ENCODE measurements around the gene ZNF780B. TPM values are rescaled to one million over a fixed set of nuclear protein-coding genes. Genes with fewer than 3 reads are reported as not detected.
A peak's percentile ranks its signal among the peaks of the same experiment; 100 is the strongest.

ZNF780B gene
- total and polyA plus RNA-seq, 7 experiments from 2014 or later = 12.0 to 85.2 (median 23.9) TPM

- DNase-seq (no peak), ATAC-seq (no peak)
- no peak overlapping the region for H3K4me3 Mint-ChIP-seq
- H3K27ac Mint-ChIP-seq = no peak overlapping the region
- no peaks in the 10 kb centered on the region for H3K4me1 ChIP-seq (ENCODE audit: control insufficient read depth in 2 of 2, insufficient read depth in 2 of 2, low read length in 2 of 2)
- POLR2A ChIA-PET = no interaction called here
- peaks cover 13 to 54% (median 40%) of the 10 kb centered on the region in 11 donors for H3K9me3 Mint-ChIP-seq
- peaks cover 0 to 8% (median 4%) of the 10 kb centered on the region in 7 donors for H3K4me1 Mint-ChIP-seq
- H3K27me3 ChIP-seq (ENCODE audit: control insufficient read depth in 2 of 2, insufficient read depth in 2 of 2, low read length in 2 of 2) = no peaks in the 10 kb centered on the region
- peaks cover 59 to 82% (median 79%) of the 10 kb centered on the region in 5 donors for H3K36me3 Mint-ChIP-seq
- no peak overlapping the region for H3K27ac ChIP-seq (ENCODE audit: low read depth, low read length)
- H3K27me3 Mint-ChIP-seq = no peaks in the 10 kb centered on the region
- peaks cover 21 to 79% (median 31%) of the 10 kb centered on the region in 3 experiments for H3K36me3 ChIP-seq (ENCODE audit: control insufficient read depth in 2 of 3, insufficient read depth in 3 of 3, low read length in 3 of 3)
- H3K4me3 ChIP-seq (ENCODE audit: low read length) = no peak overlapping the region
- intact Hi-C loops (cut with micrococcal nuclease) = no loop called here
- CTCF ChIA-PET = no interaction called here
- H3K9me3 ChIP-seq (ENCODE audit: control insufficient read depth in 2 of 3, low read length in 3 of 3) = peaks cover 0 to 20% (median 4%) of the 10 kb centered on the region in 3 experiments
These were observed 25.4 kb upstream of the ZNF780B start for GRCh38 chr19:40081411-40081810.

GRCh38 chr19:40080289-40080688 lies 24.3 kb upstream of the ZNF780B start:
- no peaks in the 10 kb centered on the region for H3K27me3 Mint-ChIP-seq
- Histone ChIP-seq H3K27me3 (ENCODE audit: control insufficient read depth in 2 of 2, insufficient read depth in 2 of 2, low read length in 2 of 2) (no peaks in the 10 kb centered on the region), H3K36me3 (ENCODE audit: control insufficient read depth in 2 of 3, insufficient read depth in 3 of 3, low read length in 3 of 3) (peaks cover 31 to 90% (median 42%) of the 10 kb centered on the region in 3 experiments), H3K27ac (ENCODE audit: low read depth, low read length) (no peak overlapping the region), H3K4me3 (ENCODE audit: low read length) (no peak overlapping the region), H3K9me3 (ENCODE audit: control insufficient read depth in 2 of 3, low read length in 3 of 3) (peaks cover 3 to 31% (median 4%) of the 10 kb centered on the region in 3 experiments), H3K4me1 (ENCODE audit: control insufficient read depth in 2 of 2, insufficient read depth in 2 of 2, low read length in 2 of 2) (no peaks in the 10 kb centered on the region)
- intact Hi-C loops (cut with micrococcal nuclease) = no loop called here
- H3K27ac Mint-ChIP-seq = no peak overlapping the region
- POLR2A ChIA-PET = interaction anchor here (0.9 kb wide), 1 partner anchor 10 kb away, joined by 3 read pairs; the partner anchor contains the start of gene ZNF780A
- H3K9me3 Mint-ChIP-seq = peaks cover 13 to 65% (median 49%) of the 10 kb centered on the region in 11 donors
- H3K4me3 Mint-ChIP-seq = no peak overlapping the region
- DNase-seq (no peak), ATAC-seq (no peak)
- H3K36me3 Mint-ChIP-seq = peaks cover 68 to 93% (median 91%) of the 10 kb centered on the region in 5 donors
- CTCF ChIA-PET = no interaction called here
- peaks cover 0 to 8% (median 4%) of the 10 kb centered on the region in 7 donors for H3K4me1 Mint-ChIP-seq

GRCh38 chr19:40078377-40078776 lies 22.3 kb upstream of the ZNF780B start:
- peak overlapping the region in 1 of 9 donors; percentile 32 for H3K27ac Mint-ChIP-seq
- Histone ChIP-seq H3K27ac (ENCODE audit: low read depth, low read length) (no peak overlapping the region), H3K27me3 (ENCODE audit: control insufficient read depth in 2 of 2, insufficient read depth in 2 of 2, low read length in 2 of 2) (no peaks in the 10 kb centered on the region), H3K9me3 (ENCODE audit: control insufficient read depth in 2 of 3, low read length in 3 of 3) (peaks cover 4 to 48% (median 4%) of the 10 kb centered on the region in 3 experiments), H3K4me3 (ENCODE audit: low read length) (no peak overlapping the region), H3K4me1 (ENCODE audit: control insufficient read depth in 2 of 2, insufficient read depth in 2 of 2, low read length in 2 of 2) (no peaks in the 10 kb centered on the region), H3K36me3 (ENCODE audit: control insufficient read depth in 2 of 3, insufficient read depth in 3 of 3, low read length in 3 of 3) (peaks cover 35 to 92% (median 42%) of the 10 kb centered on the region in 3 experiments)
- H3K27me3 Mint-ChIP-seq = no peaks in the 10 kb centered on the region
- H3K36me3 Mint-ChIP-seq = peaks cover 75 to 100% (median 98%) of the 10 kb centered on the region in 5 donors
- H3K9me3 Mint-ChIP-seq = peaks cover 13 to 84% (median 60%) of the 10 kb centered on the region in 11 donors
- DNase-seq = no peak
- intact Hi-C loops (cut with micrococcal nuclease) = loop anchor here in 1 of 2 donors (10.0 kb wide), 1 partner anchor 54 kb away; no protein-coding TSS in a partner anchor
- CTCF ChIA-PET = no interaction called here
- ATAC-seq = no peak
- POLR2A ChIA-PET = no interaction called here
- H3K4me1 Mint-ChIP-seq = peaks cover 0 to 8% (median 4%) of the 10 kb centered on the region in 7 donors
- no peak overlapping the region for H3K4me3 Mint-ChIP-seq

GRCh38 chr19:40070058-40070457 lies 14.0 kb upstream of the ZNF780B start:
- peaks cover 9 to 63% (median 61%) of the 10 kb centered on the region in 5 donors for H3K36me3 Mint-ChIP-seq
- Histone ChIP-seq H3K9me3 (ENCODE audit: control insufficient read depth in 2 of 3, low read length in 3 of 3) (peaks cover 0 to 23% (median 0%) of the 10 kb centered on the region in 3 experiments), H3K36me3 (ENCODE audit: control insufficient read depth in 2 of 3, insufficient read depth in 3 of 3, low read length in 3 of 3) (peaks cover 0 to 14% (median 2%) of the 10 kb centered on the region in 3 experiments), H3K27me3 (ENCODE audit: control insufficient read depth in 2 of 2, insufficient read depth in 2 of 2, low read length in 2 of 2) (no peaks in the 10 kb centered on the region), H3K4me3 (ENCODE audit: low read length) (no peak overlapping the region), H3K4me1 (ENCODE audit: control insufficient read depth in 2 of 2, insufficient read depth in 2 of 2, low read length in 2 of 2) (no peaks in the 10 kb centered on the region), H3K27ac (ENCODE audit: low read depth, low read length) (no peak overlapping the region)
- H3K27me3 Mint-ChIP-seq = no peaks in the 10 kb centered on the region
- no peaks in the 10 kb centered on the region for H3K4me1 Mint-ChIP-seq
- H3K9me3 Mint-ChIP-seq = peaks cover 0 to 61% (median 22%) of the 10 kb centered on the region in 11 donors
- ChIA-PET POLR2A (interaction anchor here (1.9 kb wide), 1 partner anchor 14 kb away, joined by 5 read pairs; the partner anchor contains the start of gene ZNF780B), CTCF (no interaction called here)
- H3K27ac Mint-ChIP-seq = no peak overlapping the region
- ATAC-seq (no peak), DNase-seq (no peak)
- intact Hi-C loops (cut with micrococcal nuclease) = loop anchor here in 1 of 2 donors (10.0 kb wide), 1 partner anchor 45 kb away; no protein-coding TSS in a partner anchor
- H3K4me3 Mint-ChIP-seq = no peak overlapping the region

- Histone ChIP-seq H3K27ac (ENCODE audit: low read depth, low read length) (no peak overlapping the region), H3K36me3 (ENCODE audit: control insufficient read depth in 2 of 3, insufficient read depth in 3 of 3, low read length in 3 of 3) (peaks cover 0 to 7% (median 0%) of the 10 kb centered on the region in 3 experiments), H3K9me3 (ENCODE audit: control insufficient read depth in 2 of 3, low read length in 3 of 3) (peaks cover 0 to 13% (median 0%) of the 10 kb centered on the region in 3 experiments), H3K27me3 (ENCODE audit: control insufficient read depth in 2 of 2, insufficient read depth in 2 of 2, low read length in 2 of 2) (no peaks in the 10 kb centered on the region), H3K4me3 (ENCODE audit: low read length) (no peak overlapping the region), H3K4me1 (ENCODE audit: control insufficient read depth in 2 of 2, insufficient read depth in 2 of 2, low read length in 2 of 2) (peaks cover 8 to 10% of the 10 kb centered on the region in 2 donors)
- Mint-ChIP-seq H3K36me3 (peaks cover 0 to 16% (median 10%) of the 10 kb centered on the region in 5 donors), H3K4me3 (no peak overlapping the region), H3K9me3 (peaks cover 8 to 53% (median 33%) of the 10 kb centered on the region in 11 donors), H3K27me3 (peaks cover 0 to 14% (median 6%) of the 10 kb centered on the region in 5 donors), H3K27ac (no peak overlapping the region), H3K4me1 (peaks cover 10 to 28% (median 22%) of the 10 kb centered on the region in 7 donors)
- ATAC-seq = no peak
- intact Hi-C loops (cut with micrococcal nuclease) = loop anchor here in 1 of 2 donors (5.0 kb wide), 1 partner anchor 33 kb away; the partner anchor contains the start of gene ZNF780A
- ChIA-PET CTCF (no interaction called here), POLR2A (no interaction called here)
- no peak for DNase-seq
These were observed 3.6 kb upstream of the ZNF780B start for GRCh38 chr19:40059624-40060023.

- Histone ChIP-seq H3K4me1 (ENCODE audit: control insufficient read depth in 2 of 2, insufficient read depth in 2 of 2, low read length in 2 of 2) (peaks cover 12% of the 10 kb centered on the region in 2 donors), H3K36me3 (ENCODE audit: control insufficient read depth in 2 of 3, insufficient read depth in 3 of 3, low read length in 3 of 3) (peaks cover 0 to 7% (median 0%) of the 10 kb centered on the region in 3 experiments), H3K4me3 (ENCODE audit: low read length) (no peak overlapping the region), H3K27me3 (ENCODE audit: control insufficient read depth in 2 of 2, insufficient read depth in 2 of 2, low read length in 2 of 2) (no peaks in the 10 kb centered on the region), H3K9me3 (ENCODE audit: control insufficient read depth in 2 of 3, low read length in 3 of 3) (peaks cover 0 to 13% (median 0%) of the 10 kb centered on the region in 3 experiments), H3K27ac (ENCODE audit: low read depth, low read length) (no peak overlapping the region)
- ATAC-seq (no peak), DNase-seq (no peak)
- Mint-ChIP-seq H3K36me3 (peaks cover 17 to 34% (median 22%) of the 10 kb centered on the region in 5 donors), H3K4me1 (peaks cover 31 to 52% (median 46%) of the 10 kb centered on the region in 7 donors), H3K9me3 (peaks cover 7 to 41% (median 24%) of the 10 kb centered on the region in 11 donors), H3K27me3 (peaks cover 0 to 14% (median 6%) of the 10 kb centered on the region in 5 donors), H3K4me3 (peak overlapping the region in 9 of 10 donors; percentile 97 to 100 (median 99)), H3K27ac (peak overlapping the region in 4 of 9 donors; percentile 89 to 99 (median 98))
- intact Hi-C loops (cut with micrococcal nuclease) = loop anchor here in 1 of 2 donors (5.0 kb wide), 1 partner anchor 35 kb away; the partner anchor contains the start of gene ZNF780A
- POLR2A ChIA-PET = interaction anchor here (2.8 to 3.4 kb wide), 2 partner anchors 33 to 60 kb away, joined by 12 to 13 read pairs; partner anchors contain the start of genes ZNF546 and ZNF780A
- CTCF ChIA-PET = no interaction called here
These were observed 1.1 kb upstream of the ZNF780B start for GRCh38 chr19:40057166-40057565.
